Measurements from ENCODE around the gene ISY1.
"Not testable (repeated sequence)": the region's sequence is repeated elsewhere in the genome, so short reads cannot be mapped to it uniquely, and the experiment has no call there.

Gene ISY1

GRCh38 chr3:129160891-129161859 lies at the start of gene ISY1:
Gene ISY1, minus strand, starts transcription at chr3:129161063. Its CDS starts 88 bp downstream, at chr3:129160975.
- DNase-seq, result peak; percentile 92 to 93

GRCh38 chr3:129207479-129207878 lies 46.6 kb upstream of the ISY1 start:
- no peak for DNase-seq

GRCh38 chr3:129205109-129205832 lies 44.4 kb upstream of the ISY1 start:
- no peak for DNase-seq

- DNase-seq, result no peak
These were observed 43.6 kb upstream of the ISY1 start for GRCh38 chr3:129204473-129204872.

- no peak for DNase-seq
These were observed 38.5 kb upstream of the ISY1 start for GRCh38 chr3:129199366-129199765.

GRCh38 chr3:129197321-129197720 lies 36.5 kb upstream of the ISY1 start:
- no peak for DNase-seq

GRCh38 chr3:129196601-129197000 lies 35.7 kb upstream of the ISY1 start:
- no peak for DNase-seq

- peak in 1 of 2 donors; percentile 27 for DNase-seq
These were observed 34.9 kb upstream of the ISY1 start for GRCh38 chr3:129195731-129196256.

GRCh38 chr3:129189793-129190192 lies 28.9 kb upstream of the ISY1 start:
- not testable (repeated sequence) for DNase-seq

- DNase-seq, result no peak
These were observed 27.0 kb upstream of the ISY1 start for GRCh38 chr3:129187857-129188256.

- DNase-seq, result no peak
These were observed 24.9 kb upstream of the ISY1 start for GRCh38 chr3:129185783-129186182.

GRCh38 chr3:129184784-129185542 lies 24.1 kb upstream of the ISY1 start:
- DNase-seq, result not testable (repeated sequence)

- no peak for DNase-seq
These were observed 23.5 kb upstream of the ISY1 start for GRCh38 chr3:129184396-129184657.

- peak; percentile 92 to 93 for DNase-seq
These were observed 22.9 kb upstream of the ISY1 start, which contains the start of gene CNBP for GRCh38 chr3:129183569-129184395. Gene CNBP, minus strand, starts transcription at chr3:129183896. Its CDS starts 12,139 bp downstream, at chr3:129171757.

- DNase-seq, result peak in 1 of 2 donors; percentile 47
These were observed 21.7 kb upstream of the ISY1 start for GRCh38 chr3:129182390-129183185.

- no peak for DNase-seq
These were observed 21.0 kb upstream of the ISY1 start for GRCh38 chr3:129181819-129182218.

GRCh38 chr3:129180461-129180860 lies 19.6 kb upstream of the ISY1 start:
- DNase-seq, result no peak

GRCh38 chr3:129176051-129176450 lies 15.2 kb upstream of the ISY1 start:
- no peak for DNase-seq

GRCh38 chr3:129173725-129174124 lies 12.9 kb upstream of the ISY1 start:
- DNase-seq, result no peak

GRCh38 chr3:129173206-129173605 lies 12.3 kb upstream of the ISY1 start:
- DNase-seq, result no peak

All from CD4-positive, alpha-beta T cell treated with Interleukin-4 for 1 hour (primary cell).